IPS-18a (cell line): ENCODE data around the gene C1orf115.
"Not testable (repeated sequence)": the region's sequence is repeated elsewhere in the genome, so short reads cannot be mapped to it uniquely, and the experiment has no call there.

ENCODE experiments used
- H3K27ac ChIP-seq: one replicate; pipeline ENCODE4 v1.5.1; 2013; ENCODE audit warnings: low read length
- H3K27me3 ChIP-seq: one replicate; pipeline ENCODE4 v1.6.1; 2013; ENCODE audit warnings: mild to moderate bottlenecking, low read length; ENCODE audit not compliant: control insufficient read depth, insufficient read depth
- H3K36me3 ChIP-seq: one replicate; pipeline ENCODE4 v1.6.1; 2013; ENCODE audit warnings: low read depth, low read length; ENCODE audit not compliant: control insufficient read depth
- H3K4me1 ChIP-seq: one replicate; pipeline ENCODE4 v1.6.1; 2013; ENCODE audit warnings: low read depth, low read length; ENCODE audit not compliant: control insufficient read depth
- H3K4me3 ChIP-seq: one replicate; pipeline ENCODE4 v1.5.1; 2013; ENCODE audit warnings: low read length
- H3K9ac ChIP-seq: one replicate; pipeline ENCODE4 v1.6.1; 2013; ENCODE audit warnings: mild to moderate bottlenecking, low read length, moderate library complexity
- H3K9me3 ChIP-seq: one replicate; pipeline ENCODE4 v1.6.1; 2013; ENCODE audit warnings: low read depth, low read length; ENCODE audit not compliant: control insufficient read depth

The C1orf115 gene

DNA sequence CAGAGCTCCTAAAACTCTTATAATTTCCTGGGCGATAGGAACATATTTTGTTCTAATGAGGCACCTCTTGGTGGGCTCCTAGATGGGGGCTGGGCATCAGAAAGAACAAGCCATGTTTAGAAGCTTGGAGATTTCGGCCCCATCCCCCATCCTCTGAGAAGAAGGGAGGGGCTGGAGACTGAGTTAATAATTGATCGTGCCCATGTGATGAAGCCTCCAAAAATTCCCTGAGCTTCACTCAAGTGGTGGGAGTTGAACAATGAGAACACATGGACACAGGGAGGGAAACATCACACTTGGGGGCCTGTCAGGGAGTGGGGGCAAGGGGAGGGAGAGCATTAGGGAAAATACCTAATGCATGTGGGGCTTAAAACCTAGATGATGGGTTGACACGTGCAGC is 18.1 kb downstream of the C1orf115 start:
- H3K9ac ChIP-seq: no peak overlapping the region
- H3K9me3 ChIP-seq: no peaks in the 10 kb centered on the region
- no peaks in the 10 kb centered on the region for H3K4me1 ChIP-seq
- no peak overlapping the region for H3K27ac ChIP-seq
- no peaks in the 10 kb centered on the region for H3K36me3 ChIP-seq
- H3K4me3 ChIP-seq: no peak overlapping the region
- H3K27me3 ChIP-seq: no peaks in the 10 kb centered on the region

GRCh38 chr1:220708936-220709801 is 19.0 kb downstream of the C1orf115 start:
- Histone ChIP-seq H3K9me3 (no peaks in the 10 kb centered on the region), H3K4me1 (no peaks in the 10 kb centered on the region), H3K27me3 (no peaks in the 10 kb centered on the region), H3K9ac (no peak overlapping the region), H3K4me3 (no peak overlapping the region), H3K36me3 (no peaks in the 10 kb centered on the region), H3K27ac (no peak overlapping the region)

GRCh38 chr1:220710333-220710732 is 20.2 kb downstream of the C1orf115 start:
- H3K9me3 ChIP-seq: peaks cover 6% of the 10 kb centered on the region
- H3K4me3 ChIP-seq: no peak overlapping the region
- no peak overlapping the region for H3K9ac ChIP-seq
- no peaks in the 10 kb centered on the region for H3K36me3 ChIP-seq
- no peaks in the 10 kb centered on the region for H3K4me1 ChIP-seq
- H3K27me3 ChIP-seq: no peaks in the 10 kb centered on the region
- no peak overlapping the region for H3K27ac ChIP-seq

- H3K27me3 ChIP-seq: no peaks in the 10 kb centered on the region
Measured at GRCh38 chr1:220711056-220711809, 21.1 kb downstream of the C1orf115 start.

GRCh38 chr1:220715986-220716385 is 25.8 kb downstream of the C1orf115 start:
- not testable (repeated sequence) for H3K27ac ChIP-seq, H3K4me1 ChIP-seq, H3K4me3 ChIP-seq, H3K9ac ChIP-seq, H3K27me3 ChIP-seq, H3K36me3 ChIP-seq
- peaks cover 15% of the 10 kb centered on the region for H3K9me3 ChIP-seq

More at GRCh38 chr1:220711056-220711809, 21.1 kb downstream of the C1orf115 start:
- H3K9me3 ChIP-seq: peaks cover 12% of the 10 kb centered on the region
- no peak overlapping the region for H3K27ac ChIP-seq
- no peak overlapping the region for H3K9ac ChIP-seq
- H3K4me1 ChIP-seq: no peaks in the 10 kb centered on the region
- no peak overlapping the region for H3K4me3 ChIP-seq
- no peaks in the 10 kb centered on the region for H3K36me3 ChIP-seq

- Histone ChIP-seq H3K27ac (no peak overlapping the region), H3K9me3 (peaks cover 15% of the 10 kb centered on the region), H3K36me3 (no peaks in the 10 kb centered on the region), H3K9ac (no peak overlapping the region), H3K4me3 (no peak overlapping the region), H3K4me1 (no peaks in the 10 kb centered on the region), H3K27me3 (peaks cover 6% of the 10 kb centered on the region)
Measured at GRCh38 chr1:220717800-220718640, 27.9 kb downstream of the C1orf115 start.

- H3K9ac ChIP-seq, H3K36me3 ChIP-seq, H3K4me1 ChIP-seq, H3K9me3 ChIP-seq, H3K27ac ChIP-seq, H3K4me3 ChIP-seq: not testable (repeated sequence)
- H3K27me3 ChIP-seq: peaks cover 16% of the 10 kb centered on the region
Measured at GRCh38 chr1:220721266-220721665, 31.1 kb downstream of the C1orf115 start.

DNA sequence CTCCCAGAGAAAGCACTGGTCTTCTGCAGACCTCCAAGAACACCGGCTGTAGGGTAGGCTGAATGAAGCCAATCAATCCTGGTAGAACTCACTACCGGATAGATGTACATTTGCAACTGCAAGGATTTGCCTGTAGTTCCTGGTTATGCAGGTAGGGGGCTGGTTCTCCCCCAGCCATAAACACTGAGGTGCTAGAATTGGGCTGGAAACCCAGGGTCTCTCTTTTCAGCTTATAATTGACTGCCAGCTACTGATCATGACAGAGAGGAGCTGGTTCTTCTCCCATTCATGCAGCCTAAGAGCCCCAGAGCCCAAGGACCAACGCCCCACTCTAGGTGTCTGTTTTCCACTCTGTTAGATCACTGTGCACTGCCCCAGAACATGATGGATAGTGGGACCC is 36.5 kb downstream of the C1orf115 start:
- Histone ChIP-seq H3K9ac (no peak overlapping the region), H3K27ac (no peak overlapping the region), H3K36me3 (no peaks in the 10 kb centered on the region), H3K4me1 (no peaks in the 10 kb centered on the region), H3K27me3 (peaks cover 16% of the 10 kb centered on the region), H3K9me3 (no peaks in the 10 kb centered on the region), H3K4me3 (no peak overlapping the region)

DNA sequence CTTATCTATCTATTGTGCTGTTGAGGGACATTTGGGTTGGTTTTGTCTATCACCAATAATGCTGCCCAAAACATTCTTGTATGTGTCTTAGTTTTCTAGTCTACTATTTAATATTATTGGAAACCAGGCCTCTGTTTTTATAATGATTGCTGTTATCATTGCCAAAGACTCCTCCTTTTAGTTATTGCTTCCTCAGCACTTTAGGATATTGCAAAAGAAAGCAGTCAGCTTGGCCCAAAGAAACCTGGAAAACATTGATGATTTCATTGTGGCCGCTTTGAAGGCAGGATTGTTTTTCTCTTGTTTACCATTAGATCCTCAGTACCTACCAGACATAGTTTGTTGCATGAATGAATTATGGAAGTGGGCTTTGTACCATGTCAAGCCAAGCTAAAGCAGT is 37.4 kb downstream of the C1orf115 start:
- no peaks in the 10 kb centered on the region for H3K36me3 ChIP-seq
- no peak overlapping the region for H3K9ac ChIP-seq
- no peak overlapping the region for H3K27ac ChIP-seq
- H3K4me3 ChIP-seq: no peak overlapping the region
- peaks cover 16% of the 10 kb centered on the region for H3K27me3 ChIP-seq
- H3K9me3 ChIP-seq: no peaks in the 10 kb centered on the region
- no peaks in the 10 kb centered on the region for H3K4me1 ChIP-seq

- Histone ChIP-seq H3K4me1 (peaks cover 4% of the 10 kb centered on the region), H3K36me3 (no peaks in the 10 kb centered on the region), H3K9ac (no peak overlapping the region), H3K4me3 (no peak overlapping the region), H3K9me3 (no peaks in the 10 kb centered on the region), H3K27me3 (peaks cover 9% of the 10 kb centered on the region), H3K27ac (no peak overlapping the region)
Measured at GRCh38 chr1:220730486-220730885, 40.3 kb downstream of the C1orf115 start.

DNA sequence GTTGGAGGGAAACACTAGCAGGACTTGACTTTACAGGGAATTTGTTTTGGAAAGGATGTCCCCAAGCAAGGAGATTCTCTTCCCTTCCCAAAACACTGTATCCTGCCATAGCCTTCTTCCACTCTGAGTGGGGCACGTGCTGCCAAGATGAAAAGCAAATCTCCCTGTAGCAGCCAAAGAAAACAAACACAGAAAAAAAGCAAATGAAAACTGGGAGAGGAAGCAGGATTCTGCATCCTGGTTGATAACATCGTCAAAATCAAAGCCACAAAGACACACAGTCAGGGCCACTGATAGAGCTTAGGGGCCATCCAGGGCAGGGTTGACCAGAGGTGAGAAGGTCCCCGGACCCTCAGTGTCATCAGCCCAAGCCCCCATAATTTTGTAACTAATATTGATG is 42.0 kb downstream of the C1orf115 start:
- H3K4me1 ChIP-seq: peaks cover 4% of the 10 kb centered on the region
- no peak overlapping the region for H3K4me3 ChIP-seq
- no peak overlapping the region for H3K9ac ChIP-seq
- H3K9me3 ChIP-seq: no peaks in the 10 kb centered on the region
- H3K27ac ChIP-seq: no peak overlapping the region
- no peaks in the 10 kb centered on the region for H3K36me3 ChIP-seq
- H3K27me3 ChIP-seq: peaks cover 3% of the 10 kb centered on the region
